ENCODE results near the gene SCN1A. TPM values are rescaled to one million over a fixed set of nuclear protein-coding genes. Genes with fewer than 3 reads are reported as not detected.

SCN1A gene
- total and polyA plus RNA-seq, 10 of the 15 experiments (the other 5 are each of a cell fraction or from before 2014, with no cell fraction given), result not detected

DNA sequence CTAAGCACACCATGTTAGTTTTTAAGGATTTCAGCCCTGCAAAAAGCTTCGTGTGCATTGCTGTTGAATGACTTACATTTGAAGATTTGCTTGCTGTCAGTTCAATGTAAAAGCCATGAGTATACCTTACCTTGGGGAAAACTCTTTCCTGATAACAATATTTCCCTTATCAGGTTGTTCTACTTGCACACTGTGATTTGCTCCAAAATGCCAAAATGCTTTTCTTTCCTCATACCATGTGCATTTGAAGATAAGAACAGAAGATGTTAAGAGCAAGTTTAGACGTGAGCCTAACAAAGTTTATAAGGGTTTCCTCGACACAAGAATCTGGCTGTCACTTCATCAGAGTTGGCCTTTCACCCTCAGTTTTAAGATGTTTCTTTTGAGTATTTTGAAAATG lies 57.6 kb downstream of the SCN1A start:
- Histone ChIP-seq H3K79me2 (ENCODE audit: control insufficient read depth, insufficient read depth, low read length) (no peaks in the 10 kb centered on the region), H3K4me1 (ENCODE audit: control insufficient read depth, insufficient read depth, low read length) (no peaks in the 10 kb centered on the region), H3K27me3 (replicated peaks in 1 of 2; ENCODE audit: control insufficient read depth in 2 of 2, insufficient read depth in 2 of 2, low read length in 1 of 2) (no peaks in the 10 kb centered on the region), H2AFZ (ENCODE audit: control insufficient read depth, low read depth, low read length) (no peak overlapping the region), H3K4me2 (ENCODE audit: control insufficient read depth, insufficient read depth) (no peak overlapping the region), H3K4me3 (no peak overlapping the region), H3K36me3 (ENCODE audit: control insufficient read depth in 2 of 2, insufficient read depth in 2 of 2, low read length in 1 of 2) (no peaks in the 10 kb centered on the region), H3K27ac (ENCODE audit: control insufficient read depth, insufficient read depth) (no peak overlapping the region), H3K9ac (ENCODE audit: control insufficient read depth, insufficient read depth, low read length) (no peak overlapping the region), H4K20me1 (ENCODE audit: control insufficient read depth, insufficient read depth) (no peaks in the 10 kb centered on the region), H3K9me3 (replicated peaks; ENCODE audit: control insufficient read depth, insufficient read depth, low read length) (no peaks in the 10 kb centered on the region)
- ChIA-PET POLR2A (no interaction called here), CTCF (no interaction called here), RAD21 (ENCODE audit: unreplicated experiment) (no interaction called here), SMC1A (ENCODE audit: uncharacterized antibody, unreplicated experiment) (no interaction called here)
- no peak for DNase-seq (ENCODE audit: low read depth, low spot score)
- ATAC-seq, result no peak
- intact Hi-C loops (cut with micrococcal nuclease; ENCODE audit: unreplicated experiment) (no loop called here), in situ Hi-C loops (cut with MboI) (no loop called here)
- no TSS peak for BruUV-seq (replicated peaks)
- 21% methylated on average over 3 of the region's 3 CpGs for WGBS (ENCODE audit: insufficient coverage, insufficient replicate concordance, low lambda C conversion rate, missing lambda C conversion rate)
- TF ChIP-seq BMI1 (IDR thresholded peaks at IDR 0.05; ENCODE audit: borderline replicate concordance) (no peak), ZNF217 (IDR thresholded peaks at IDR 0.05) (no peak), YBX1 (IDR thresholded peaks at IDR 0.05) (no peak)
- FAIRE-seq, result no peak

DNA sequence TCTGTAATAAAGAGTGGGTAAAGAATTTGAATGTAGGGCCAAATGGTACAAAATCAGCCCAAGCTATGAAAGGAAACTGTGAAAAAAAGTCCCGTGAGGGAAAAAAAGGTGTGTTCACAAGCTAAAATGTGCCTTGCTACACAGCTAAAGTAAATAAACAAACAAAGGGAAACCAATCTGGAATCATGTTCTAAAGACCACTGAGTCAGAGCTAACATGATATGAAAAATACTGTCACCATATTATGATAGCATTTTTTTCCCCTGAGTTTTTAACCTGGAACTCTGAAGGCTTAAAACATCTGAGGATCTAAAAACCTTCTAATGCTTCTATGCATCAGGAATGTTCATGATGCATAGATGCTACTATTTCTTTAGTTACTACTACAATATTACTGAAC lies 58.8 kb downstream of the SCN1A start:
- H3K27me3 ChIP-seq (replicated peaks in 1 of 2; ENCODE audit: control insufficient read depth in 2 of 2, insufficient read depth in 2 of 2, low read length in 1 of 2), result no peaks in the 10 kb centered on the region
- TF ChIP-seq PAX5 (IDR thresholded peaks at IDR 0.05; ENCODE audit: borderline replicate concordance, low read depth, low read length) (no peak), NFYA (IDR thresholded peaks at IDR 0.05; ENCODE audit: borderline replicate concordance, low read depth, low read length) (no peak), FOXK2 (IDR thresholded peaks at IDR 0.05) (no peak), TBL1XR1 (IDR thresholded peaks at IDR 0.05; ENCODE audit: low read depth, low read length) (no peak), ZBED1 (IDR thresholded peaks at IDR 0.05; ENCODE audit: borderline replicate concordance) (no peak), ETV6 (conservative IDR thresholded peaks at IDR 0.05 in 1 of 2, IDR thresholded peaks at IDR 0.05 in 1 of 2; ENCODE audit: borderline replicate concordance in 1 of 2, low read depth in 1 of 2) (no peak), NR2F1 (conservative IDR thresholded peaks at IDR 0.05) (no peak), ATF7 (IDR thresholded peaks at IDR 0.05; ENCODE audit: low read depth) (no peak), POLR2AphosphoS5 (IDR thresholded peaks at IDR 0.05; ENCODE audit: low read length) (no peak), NFYB (IDR thresholded peaks at IDR 0.05; ENCODE audit: insufficient read depth, low read depth, low read length) (no peak), RCOR1 (conservative IDR thresholded peaks at IDR 0.05; ENCODE audit: low read depth, low read length) (no peak), HDGF (IDR thresholded peaks at IDR 0.05) (no peak)
- TF ChIP-seq, protein P1, sequence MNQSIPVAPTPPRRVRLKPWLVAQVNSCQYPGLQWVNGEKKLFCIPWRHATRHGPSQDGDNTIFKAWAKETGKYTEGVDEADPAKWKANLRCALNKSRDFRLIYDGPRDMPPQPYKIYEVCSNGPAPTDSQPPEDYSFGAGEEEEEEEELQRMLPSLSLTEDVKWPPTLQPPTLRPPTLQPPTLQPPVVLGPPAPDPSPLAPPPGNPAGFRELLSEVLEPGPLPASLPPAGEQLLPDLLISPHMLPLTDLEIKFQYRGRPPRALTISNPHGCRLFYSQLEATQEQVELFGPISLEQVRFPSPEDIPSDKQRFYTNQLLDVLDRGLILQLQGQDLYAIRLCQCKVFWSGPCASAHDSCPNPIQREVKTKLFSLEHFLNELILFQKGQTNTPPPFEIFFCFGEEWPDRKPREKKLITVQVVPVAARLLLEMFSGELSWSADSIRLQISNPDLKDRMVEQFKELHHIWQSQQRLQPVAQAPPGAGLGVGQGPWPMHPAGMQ (IDR thresholded peaks at IDR 0.05; ENCODE audit: borderline replicate concordance), result no peak
- TF ChIP-seq, protein P2, sequence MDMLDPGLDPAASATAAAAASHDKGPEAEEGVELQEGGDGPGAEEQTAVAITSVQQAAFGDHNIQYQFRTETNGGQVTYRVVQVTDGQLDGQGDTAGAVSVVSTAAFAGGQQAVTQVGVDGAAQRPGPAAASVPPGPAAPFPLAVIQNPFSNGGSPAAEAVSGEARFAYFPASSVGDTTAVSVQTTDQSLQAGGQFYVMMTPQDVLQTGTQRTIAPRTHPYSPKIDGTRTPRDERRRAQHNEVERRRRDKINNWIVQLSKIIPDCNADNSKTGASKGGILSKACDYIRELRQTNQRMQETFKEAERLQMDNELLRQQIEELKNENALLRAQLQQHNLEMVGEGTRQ (IDR thresholded peaks at IDR 0.05; ENCODE audit: borderline replicate concordance, low read depth, low read length), result no peak
- TF ChIP-seq, protein P3, sequence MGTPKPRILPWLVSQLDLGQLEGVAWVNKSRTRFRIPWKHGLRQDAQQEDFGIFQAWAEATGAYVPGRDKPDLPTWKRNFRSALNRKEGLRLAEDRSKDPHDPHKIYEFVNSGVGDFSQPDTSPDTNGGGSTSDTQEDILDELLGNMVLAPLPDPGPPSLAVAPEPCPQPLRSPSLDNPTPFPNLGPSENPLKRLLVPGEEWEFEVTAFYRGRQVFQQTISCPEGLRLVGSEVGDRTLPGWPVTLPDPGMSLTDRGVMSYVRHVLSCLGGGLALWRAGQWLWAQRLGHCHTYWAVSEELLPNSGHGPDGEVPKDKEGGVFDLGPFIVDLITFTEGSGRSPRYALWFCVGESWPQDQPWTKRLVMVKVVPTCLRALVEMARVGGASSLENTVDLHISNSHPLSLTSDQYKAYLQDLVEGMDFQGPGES (IDR thresholded peaks at IDR 0.05), result no peak

More for the DNA sequence above, 58.8 kb downstream of the SCN1A start:
- Histone ChIP-seq H3K4me3 (no peak overlapping the region), H3K4me2 (ENCODE audit: control insufficient read depth, insufficient read depth) (no peak overlapping the region), H4K20me1 (ENCODE audit: control insufficient read depth, insufficient read depth) (no peaks in the 10 kb centered on the region), H3K27ac (ENCODE audit: control insufficient read depth, insufficient read depth) (no peak overlapping the region), H3K79me2 (ENCODE audit: control insufficient read depth, insufficient read depth, low read length) (no peaks in the 10 kb centered on the region), H3K36me3 (ENCODE audit: control insufficient read depth in 2 of 2, insufficient read depth in 2 of 2, low read length in 1 of 2) (no peaks in the 10 kb centered on the region), H2AFZ (ENCODE audit: control insufficient read depth, low read depth, low read length) (no peak overlapping the region), H3K4me1 (ENCODE audit: control insufficient read depth, insufficient read depth, low read length) (no peaks in the 10 kb centered on the region), H3K9ac (ENCODE audit: control insufficient read depth, insufficient read depth, low read length) (no peak overlapping the region), H3K9me3 (replicated peaks; ENCODE audit: control insufficient read depth, insufficient read depth, low read length) (no peaks in the 10 kb centered on the region)
- 47% methylated on average over 1 of the region's 1 CpG for WGBS (ENCODE audit: insufficient coverage, insufficient replicate concordance, low lambda C conversion rate, missing lambda C conversion rate)
- intact Hi-C loops (cut with micrococcal nuclease; ENCODE audit: unreplicated experiment) (no loop called here), in situ Hi-C loops (cut with MboI) (no loop called here)
- ChIA-PET POLR2A (no interaction called here), RAD21 (ENCODE audit: unreplicated experiment) (no interaction called here), SMC1A (ENCODE audit: uncharacterized antibody, unreplicated experiment) (interaction anchor here (1.5 kb wide), 1 partner anchor 11 kb away, joined by 4 read pairs; no protein-coding TSS in a partner anchor), CTCF (interaction anchor here (1.2 to 1.7 kb wide), 2 partner anchors 9 to 12 kb away, joined by 4 to 8 read pairs; no protein-coding TSS in a partner anchor)
- DNase-seq (ENCODE audit: low read depth, low spot score) (no peak), FAIRE-seq (no peak), ATAC-seq (no peak)
- BruUV-seq (replicated peaks), result no TSS peak

All from GM12878 (cell line).